SK-N-MC (cell line): ENCODE measurements around the gene ZNF236.

ENCODE experiments used
- EZH2 ChIP-seq: fragments of 200-600 bp; sonication (generic); IDR thresholded peaks from one replicate; pipeline ENCODE4 v1.6.1; 2017; ENCODE audit warnings: antibody characterized with exemption
- POLR2AphosphoS5 ChIP-seq: IDR thresholded peaks from 2 replicates; pipeline ENCODE4 v1.6.1; 2012; ENCODE audit warnings: mild to moderate bottlenecking, low read depth, low read length, borderline replicate concordance

DNA sequence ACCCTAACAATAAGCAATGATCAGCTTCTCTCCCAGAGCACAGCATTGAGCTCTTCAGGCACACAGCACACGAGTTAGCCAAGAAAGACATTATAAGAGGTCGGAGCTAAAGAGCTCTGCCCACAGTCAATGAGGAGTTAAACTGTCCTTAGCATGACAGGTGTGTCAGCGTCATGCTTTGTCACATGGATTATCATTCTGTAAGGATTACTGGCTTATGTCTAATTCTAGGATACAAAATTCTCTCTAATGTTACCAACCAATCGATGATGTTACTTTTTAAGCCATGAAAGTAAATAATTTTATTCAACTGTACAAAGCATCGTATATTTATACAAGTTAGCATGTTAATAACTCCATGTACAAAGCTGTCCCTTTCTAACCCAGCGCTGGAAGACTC, 108.8 kb downstream of the ZNF236 start:
- no peak for TF ChIP-seq EZH2
- no peak for TF ChIP-seq POLR2AphosphoS5
